GM12878 (cell line): ENCODE measurements around the gene XPC.

Experiments used
- CTCF ChIP-seq, 3 experiments: IDR thresholded peaks in 2 of 3; conservative IDR thresholded peaks in 1 of 3; 2 replicates each; pipeline ENCODE4 v1.5.1; 2011; ENCODE audit warnings: low read depth in 3 of 3, low read length in 3 of 3, mild to moderate bottlenecking in 3 of 3, control low read depth in 2 of 3, moderate library complexity in 2 of 3, inconsistent platforms in 1 of 3, mixed read lengths in 1 of 3; ENCODE audit not compliant: control insufficient read depth in 2 of 3, insufficient read depth in 1 of 3; ENCODE audit errors: extremely low read depth in 1 of 3
- MAX ChIP-seq: IDR thresholded peaks from 2 replicates; pipeline ENCODE4 v1.6.1; 2012; ENCODE audit warnings: low read depth, low read length, improper control_type of control experiment
- NRF1 ChIP-seq: conservative IDR thresholded peaks from 2 replicates; pipeline ENCODE4 v1.6.1; 2011; ENCODE audit warnings: mild to moderate bottlenecking, low read depth, low read length, improper control_type of control experiment
- RAD21 ChIP-seq: IDR thresholded peaks from 2 replicates; pipeline ENCODE4 v1.6.1; 2011; ENCODE audit warnings: mild to moderate bottlenecking, low read depth, low read length, moderate library complexity; ENCODE audit not compliant: insufficient read depth
- RBBP5 ChIP-seq: fragments of 200-600 bp; sonication (generic); conservative IDR thresholded peaks from 2 replicates; pipeline ENCODE4 v1.6.1; 2016
- USF1 ChIP-seq: IDR thresholded peaks from 2 replicates; pipeline ENCODE4 v1.6.1; 2011; ENCODE audit warnings: borderline replicate concordance, low read depth, mild to moderate bottlenecking, moderate library complexity, mixed read lengths, low read length; ENCODE audit not compliant: insufficient read depth; ENCODE audit errors: extremely low read length
- ZNF274 ChIP-seq: IDR thresholded peaks from one replicate; pipeline ENCODE4 v1.8.0; 2011; ENCODE audit not compliant: insufficient read length, insufficient read depth
- ZNF384 ChIP-seq: IDR thresholded peaks from 2 replicates; pipeline ENCODE4 v1.6.1; 2012; ENCODE audit warnings: low read depth, mild to moderate bottlenecking, low read length, improper control_type of control experiment, borderline replicate concordance

GRCh38 chr3:14124223-14124614, 54.2 kb downstream of the XPC start:
- TF ChIP-seq USF1 (peak; percentile 18), CTCF (IDR thresholded peaks at IDR 0.05 in 2 of 3, conservative IDR thresholded peaks at IDR 0.05 in 1 of 3; ENCODE audit: control insufficient read depth in 2 of 3, extremely low read depth in 1 of 3, insufficient read depth in 1 of 3, low read depth in 3 of 3, low read length in 3 of 3) (no peak), ZNF274 (no peak), RAD21 (no peak), ZNF384 (no peak), NRF1 (no peak), MAX (peak; percentile 97), RBBP5 (no peak)
